Neural cell (in vitro differentiated cells): ENCODE data around the gene PIP4P1. TPM values are rescaled to one million over a fixed set of nuclear protein-coding genes. Genes with fewer than 3 reads are reported as not detected.

ENCODE experiments used
- H2AFZ ChIP-seq: fragments of 200-600, 300-800 bp; sonication (generic), shearing (Covaris generic); 2 replicates; pipeline ENCODE4 v1.6.0; 2014; ENCODE audit warnings: low read depth, mild to moderate bottlenecking, antibody characterized with exemption, low read length, moderate library complexity
- H3F3A ChIP-seq: fragments of 200-600 bp; shearing (Covaris generic); 2 replicates; pipeline ENCODE4 v1.6.1; 2016; ENCODE audit warnings: mild to moderate bottlenecking, moderate library complexity, mixed read lengths, antibody characterized with exemption, low read length; ENCODE audit not compliant: insufficient read depth, poor library complexity, severe bottlenecking
- H3K27ac ChIP-seq: fragments of 200-600, 300-800 bp; sonication (generic), shearing (Covaris generic); 2 replicates; pipeline ENCODE4 v1.5.1; 2014; ENCODE audit warnings: mild to moderate bottlenecking, low read length, moderate library complexity
- H3K27me3 ChIP-seq: fragments of 300-800, 200-600 bp; sonication (generic), shearing (Covaris generic); 2 replicates; pipeline ENCODE4 v1.6.0; 2014; ENCODE audit warnings: mild to moderate bottlenecking, low read depth, low read length, moderate library complexity; ENCODE audit not compliant: insufficient read depth
- H3K36me3 ChIP-seq: fragments of 300-800, 200-600 bp; sonication (generic), shearing (Covaris generic); 2 replicates; pipeline ENCODE4 v1.5.1; 2014; ENCODE audit warnings: mild to moderate bottlenecking, antibody characterized with exemption, low read length, moderate library complexity; ENCODE audit not compliant: insufficient read depth
- H3K4me2 ChIP-seq: fragments of 300-800, 200-600 bp; sonication (generic), shearing (Covaris generic); 2 replicates; pipeline ENCODE4 v1.6.0; 2014; ENCODE audit warnings: mild to moderate bottlenecking, low read length
- H3K4me3 ChIP-seq: fragments of 300-800, 200-600 bp; sonication (generic), shearing (Covaris generic); 2 replicates; pipeline ENCODE4 v1.5.1; 2014; ENCODE audit warnings: mild to moderate bottlenecking, low read length, moderate library complexity
- H3K79me2 ChIP-seq: fragments of 200-600 bp; shearing (Covaris generic); replicated peaks from 2 replicates; pipeline ENCODE4 v1.6.0; 2014; ENCODE audit warnings: mild to moderate bottlenecking, low read length, moderate library complexity; ENCODE audit not compliant: insufficient read depth
- H3K9ac ChIP-seq: fragments of 300-800, 200-600 bp; sonication (generic), shearing (Covaris generic); 2 replicates; pipeline ENCODE4 v1.6.1; 2016; ENCODE audit warnings: mild to moderate bottlenecking, low read length, mixed read lengths
- H3K9me2 ChIP-seq: fragments of 200-600 bp; shearing (Covaris generic); 2 replicates; pipeline ENCODE4 v1.6.1; 2016; ENCODE audit warnings: mild to moderate bottlenecking, low read length, mixed read lengths; ENCODE audit not compliant: insufficient read depth
- H3K9me3 ChIP-seq: fragments of 200-600, 300-800 bp; sonication (generic), shearing (Covaris generic); 2 replicates; pipeline ENCODE4 v1.6.1; 2016; ENCODE audit warnings: mild to moderate bottlenecking, mixed run types, low read length, moderate library complexity, mixed read lengths
- H4K20me1 ChIP-seq: fragments of 200-600 bp; shearing (Covaris generic); 2 replicates; pipeline ENCODE4 v1.6.1; 2016; ENCODE audit warnings: mild to moderate bottlenecking, mixed run types; ENCODE audit not compliant: insufficient read depth
- CTCF ChIP-seq: fragments of 450-650 bp; IDR thresholded peaks from 2 replicates; pipeline ENCODE4 v1.5.1; 2014; ENCODE audit warnings: antibody characterized with exemption, mild to moderate bottlenecking, moderate library complexity; ENCODE audit not compliant: poor library complexity, severe bottlenecking
- EP300 ChIP-seq: fragments of 450-650 bp; conservative IDR thresholded peaks from 2 replicates; pipeline ENCODE4 v1.6.1; 2014; ENCODE audit warnings: antibody characterized with exemption, mild to moderate bottlenecking, moderate library complexity; ENCODE audit not compliant: poor library complexity, severe bottlenecking
- EZH2 ChIP-seq: fragments of 200-600, 300-800 bp; shearing (Covaris generic), sonication (generic); IDR thresholded peaks from 2 replicates; pipeline ENCODE4 v1.6.1; 2014; ENCODE audit warnings: antibody characterized with exemption, low read length, borderline replicate concordance, mild to moderate bottlenecking; ENCODE audit not compliant: insufficient read depth, poor library complexity, severe bottlenecking
- MXI1 ChIP-seq: fragments of 450-650 bp; conservative IDR thresholded peaks from 2 replicates; pipeline ENCODE4 v1.6.1; 2014; ENCODE audit warnings: antibody characterized with exemption, mild to moderate bottlenecking; ENCODE audit not compliant: poor library complexity, severe bottlenecking
- POLR2AphosphoS5 ChIP-seq: IDR thresholded peaks from 2 replicates; pipeline ENCODE4 v1.6.1; 2012
- RAD21 ChIP-seq: fragments of 450-650 bp; conservative IDR thresholded peaks from 2 replicates; pipeline ENCODE4 v1.6.1; 2014; ENCODE audit warnings: antibody characterized with exemption, mild to moderate bottlenecking, moderate library complexity
- REST ChIP-seq: IDR thresholded peaks from 2 replicates; pipeline ENCODE4 v1.6.1; 2012; ENCODE audit warnings: borderline replicate concordance
- SMC3 ChIP-seq: fragments of 450-650 bp; conservative IDR thresholded peaks from 2 replicates; pipeline ENCODE4 v1.6.1; 2014; ENCODE audit warnings: antibody characterized with exemption, mild to moderate bottlenecking, moderate library complexity; ENCODE audit not compliant: poor library complexity
- TAF1 ChIP-seq: IDR thresholded peaks from 2 replicates; pipeline ENCODE4 v1.6.1; 2012; ENCODE audit warnings: low read depth
- polyA plus RNA-seq: library from polyadenylated mRNA; depleted of rRNA; stranded (reverse); fragments of >200 nt; gene quantifications from 2 replicates; pipeline ENCODE4 v1.2.3, GENCODE V29; 2014

Gene PIP4P1
- polyA plus RNA-seq, 1 donor from 2014 or later, result 77.2 TPM

DNA sequence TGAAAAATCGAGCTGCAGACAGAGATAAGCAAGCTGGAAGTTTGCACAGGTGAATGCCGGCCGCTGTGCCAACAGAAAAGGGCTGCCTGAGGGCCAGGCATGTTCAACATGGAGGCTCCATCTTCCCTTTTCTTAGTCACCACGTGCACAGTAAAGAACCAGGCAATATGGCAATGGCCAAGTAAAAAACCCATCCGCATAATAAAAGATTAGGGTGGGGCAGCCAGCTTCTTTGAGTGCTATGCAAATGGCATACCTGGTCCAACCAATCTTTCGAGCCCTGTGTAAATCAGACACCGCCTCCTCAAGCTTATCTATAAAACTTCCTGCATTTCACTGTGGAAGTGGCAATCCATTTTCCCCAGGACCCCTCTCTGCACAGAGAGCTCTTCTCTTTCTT lies 24.7 kb upstream of the PIP4P1 start:
- Histone ChIP-seq H3K36me3 (no peaks in the 10 kb centered on the region), H4K20me1 (no peaks in the 10 kb centered on the region), H3K9me2 (no peaks in the 10 kb centered on the region), H3K9ac (no peak overlapping the region), H3K4me2 (no peak overlapping the region), H3F3A (no peaks in the 10 kb centered on the region), H3K27me3 (no peaks in the 10 kb centered on the region), H3K27ac (no peak overlapping the region), H2AFZ (no peak overlapping the region), H3K79me2 (no peaks in the 10 kb centered on the region), H3K4me3 (no peak overlapping the region), H3K9me3 (no peaks in the 10 kb centered on the region)
- TF ChIP-seq CTCF (no peak), SMC3 (no peak), EZH2 (no peak), TAF1 (no peak), MXI1 (no peak), RAD21 (no peak), EP300 (no peak), REST (no peak)

DNA sequence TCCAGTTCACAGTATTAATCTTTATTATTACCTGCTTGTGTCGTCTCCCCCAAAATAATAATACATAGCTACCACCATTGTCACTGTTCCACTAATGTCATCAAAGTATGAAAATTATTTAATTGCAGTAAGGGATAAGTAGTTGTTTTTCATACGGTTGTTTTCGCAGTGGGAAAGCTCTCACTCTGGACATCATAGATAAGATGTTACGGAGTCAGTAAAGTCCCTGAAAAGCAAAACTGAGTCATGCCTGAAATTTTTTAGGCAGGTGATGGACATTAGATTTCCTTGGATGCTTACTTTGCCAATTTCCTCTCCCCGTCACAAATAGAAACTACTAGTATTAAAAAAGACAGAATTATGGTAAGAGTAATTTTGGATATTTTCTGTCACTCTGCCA lies 21.1 kb upstream of the PIP4P1 start:
- Histone ChIP-seq H3K36me3 (no peaks in the 10 kb centered on the region), H3K9me2 (no peaks in the 10 kb centered on the region), H2AFZ (no peak overlapping the region), H3K27ac (no peak overlapping the region), H4K20me1 (no peaks in the 10 kb centered on the region), H3K9ac (no peak overlapping the region), H3K9me3 (no peaks in the 10 kb centered on the region), H3K27me3 (no peaks in the 10 kb centered on the region), H3K79me2 (no peaks in the 10 kb centered on the region), H3K4me2 (no peak overlapping the region), H3K4me3 (no peak overlapping the region), H3F3A (no peaks in the 10 kb centered on the region)
- TF ChIP-seq MXI1 (no peak), CTCF (no peak), REST (no peak), EP300 (no peak), TAF1 (no peak), RAD21 (no peak), EZH2 (no peak), POLR2AphosphoS5 (no peak), SMC3 (no peak)
